ENCODE measurements around the gene CCDC9.

CCDC9 gene

GRCh38 chr19:47239152-47239551 lies 17.2 kb upstream of the CCDC9 start:
- no peak overlapping the region for H3K4me3 ChIP-seq (ENCODE audit: low read depth, low read length)
- TF ChIP-seq, protein P1, sequence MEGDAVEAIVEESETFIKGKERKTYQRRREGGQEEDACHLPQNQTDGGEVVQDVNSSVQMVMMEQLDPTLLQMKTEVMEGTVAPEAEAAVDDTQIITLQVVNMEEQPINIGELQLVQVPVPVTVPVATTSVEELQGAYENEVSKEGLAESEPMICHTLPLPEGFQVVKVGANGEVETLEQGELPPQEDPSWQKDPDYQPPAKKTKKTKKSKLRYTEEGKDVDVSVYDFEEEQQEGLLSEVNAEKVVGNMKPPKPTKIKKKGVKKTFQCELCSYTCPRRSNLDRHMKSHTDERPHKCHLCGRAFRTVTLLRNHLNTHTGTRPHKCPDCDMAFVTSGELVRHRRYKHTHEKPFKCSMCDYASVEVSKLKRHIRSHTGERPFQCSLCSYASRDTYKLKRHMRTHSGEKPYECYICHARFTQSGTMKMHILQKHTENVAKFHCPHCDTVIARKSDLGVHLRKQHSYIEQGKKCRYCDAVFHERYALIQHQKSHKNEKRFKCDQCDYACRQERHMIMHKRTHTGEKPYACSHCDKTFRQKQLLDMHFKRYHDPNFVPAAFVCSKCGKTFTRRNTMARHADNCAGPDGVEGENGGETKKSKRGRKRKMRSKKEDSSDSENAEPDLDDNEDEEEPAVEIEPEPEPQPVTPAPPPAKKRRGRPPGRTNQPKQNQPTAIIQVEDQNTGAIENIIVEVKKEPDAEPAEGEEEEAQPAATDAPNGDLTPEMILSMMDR (IDR thresholded peaks at IDR 0.05; ENCODE audit: borderline replicate concordance, insufficient read depth, low read depth, low read length): no peak

DNA sequence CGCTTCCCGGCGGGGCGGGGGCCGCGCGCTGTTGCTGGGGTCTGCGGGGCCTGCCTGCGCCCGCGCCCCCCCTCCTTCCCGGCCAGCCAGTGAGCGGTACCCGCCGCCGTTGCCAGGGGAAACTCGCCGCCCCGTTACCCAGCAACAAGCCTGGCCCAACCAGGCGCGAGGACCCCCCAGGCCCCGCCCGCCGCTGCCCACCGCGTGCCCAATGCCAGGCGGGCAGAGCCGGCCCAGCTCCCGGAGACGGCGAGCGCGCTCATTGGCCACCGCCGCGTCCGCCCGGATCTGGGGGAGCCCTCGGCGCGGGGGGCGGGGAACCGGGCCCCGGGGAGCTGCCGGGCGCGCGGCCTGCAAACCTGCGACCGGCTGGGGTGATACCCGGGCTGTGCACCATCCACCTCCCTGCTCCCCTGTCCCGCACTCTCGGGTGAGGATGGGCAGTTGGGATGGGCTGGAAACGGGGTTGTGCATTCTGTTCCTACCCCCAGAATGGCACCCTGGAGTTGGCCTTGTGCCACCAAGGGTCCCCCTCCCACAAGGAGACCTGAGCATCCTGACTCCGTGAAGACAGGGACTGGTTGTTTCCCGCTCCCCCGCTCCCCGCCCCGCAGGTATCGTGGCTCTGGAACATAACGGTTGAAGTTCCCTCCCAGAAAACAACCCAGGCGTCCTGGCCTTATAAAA lies 16.6 kb upstream of the CCDC9 start:
- TF ChIP-seq, protein P1 (IDR thresholded peaks at IDR 0.05; ENCODE audit: borderline replicate concordance, insufficient read depth, low read depth, low read length): no peak
- H3K4me3 ChIP-seq (ENCODE audit: low read depth, low read length): no peak overlapping the region

DNA sequence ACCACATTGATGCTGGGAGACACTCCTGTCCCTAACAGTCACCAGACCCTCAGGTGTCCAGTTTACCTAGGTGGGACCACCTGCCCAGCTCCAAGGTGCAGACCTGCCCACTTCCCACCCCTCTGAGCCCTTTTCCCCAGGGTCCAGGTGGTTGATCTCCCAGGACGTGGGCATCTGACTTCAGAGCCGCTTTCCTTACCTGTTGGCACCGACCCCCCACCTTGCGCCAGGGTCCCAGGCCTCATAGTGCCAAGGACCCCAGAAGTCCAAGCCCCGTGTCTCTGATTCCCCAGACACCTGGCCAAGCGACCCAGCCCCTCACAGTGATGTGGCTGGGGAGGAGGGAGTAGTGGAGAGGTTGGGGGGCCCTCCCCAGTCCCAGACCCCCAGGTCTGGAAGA lies 15.8 kb upstream of the CCDC9 start:
- TF ChIP-seq, protein P1 (IDR thresholded peaks at IDR 0.05; ENCODE audit: borderline replicate concordance, insufficient read depth, low read depth, low read length): no peak
- H3K4me3 ChIP-seq (ENCODE audit: low read depth, low read length): no peak overlapping the region

DNA sequence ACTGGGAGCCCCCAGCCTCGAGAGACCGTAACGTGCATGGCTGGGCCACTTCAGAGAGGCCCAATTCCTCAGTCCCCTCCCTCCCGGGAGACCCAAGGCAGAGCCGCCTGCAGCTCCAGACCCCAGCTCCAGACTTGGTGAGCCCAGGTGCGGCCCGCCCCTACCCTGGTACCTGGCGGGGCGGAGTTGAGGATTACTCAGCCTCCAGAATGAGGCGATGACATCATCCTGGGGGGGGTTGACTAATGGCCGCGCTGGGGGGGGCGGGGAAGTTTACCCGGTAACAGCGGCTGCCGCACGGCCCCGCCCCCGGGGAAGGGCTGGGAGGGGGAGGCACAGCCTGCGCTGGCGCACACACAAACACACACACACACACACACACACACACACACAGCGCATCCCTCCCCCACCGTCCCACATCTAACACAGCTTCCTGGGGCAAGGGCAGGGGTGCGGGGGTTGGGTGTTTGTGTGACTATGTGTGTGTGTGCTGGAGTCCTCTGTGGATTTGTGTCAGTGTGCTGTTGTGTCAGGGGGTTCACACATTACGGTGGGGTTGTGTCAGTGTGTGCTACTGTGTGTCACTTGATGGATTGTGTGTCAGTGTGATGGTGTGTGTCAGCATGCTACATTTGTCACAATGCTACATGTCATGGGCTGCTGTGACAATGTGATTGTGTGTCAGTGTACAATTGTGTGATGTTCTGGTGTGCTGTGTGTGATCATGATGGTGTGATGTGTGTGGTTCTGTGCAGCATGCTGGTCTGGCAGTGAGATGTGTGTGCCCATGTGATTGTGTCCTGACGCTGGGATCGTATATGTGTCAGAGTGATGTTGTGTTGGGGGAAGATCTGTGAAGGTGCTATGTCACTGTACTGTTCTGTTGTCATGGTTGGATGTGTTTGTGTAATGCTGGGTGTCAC lies 15.1 kb upstream of the CCDC9 start:
- TF ChIP-seq, protein P1 (IDR thresholded peaks at IDR 0.05; ENCODE audit: borderline replicate concordance, insufficient read depth, low read depth, low read length): no peak
- H3K4me3 ChIP-seq (ENCODE audit: low read depth, low read length): no peak overlapping the region

DNA sequence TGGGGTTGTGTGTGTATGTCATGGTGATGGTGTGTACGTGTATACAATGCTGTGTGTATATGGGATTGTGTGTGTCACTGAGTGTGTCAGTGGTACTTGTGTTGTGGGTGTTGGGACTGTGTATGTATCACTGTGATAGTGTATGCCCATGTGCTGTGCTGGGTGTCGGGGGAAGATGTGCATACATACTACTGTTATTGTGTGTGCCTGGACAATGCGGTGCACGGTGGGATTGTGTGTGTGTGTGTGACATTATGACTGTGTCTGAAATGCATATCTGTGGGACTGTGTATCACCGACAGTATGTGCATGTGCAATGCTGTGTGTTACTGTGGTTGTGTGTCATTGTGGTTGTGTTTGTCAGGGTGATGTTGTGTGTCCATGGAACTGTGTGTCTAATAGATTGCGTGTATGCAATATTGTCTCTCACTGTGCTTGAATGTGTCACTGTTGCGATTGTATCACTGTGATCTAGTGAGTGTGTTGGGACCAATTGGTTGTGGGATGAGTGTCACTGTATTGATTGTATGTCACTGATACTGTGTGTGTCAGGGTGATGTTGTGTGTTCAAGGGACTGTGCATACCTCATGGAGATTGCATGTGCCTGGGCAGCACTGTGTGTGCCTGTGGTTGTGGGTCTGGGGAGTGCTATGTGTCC lies 14.3 kb upstream of the CCDC9 start:
- no peak overlapping the region for H3K4me3 ChIP-seq (ENCODE audit: low read depth, low read length)
- TF ChIP-seq, protein P1 (IDR thresholded peaks at IDR 0.05; ENCODE audit: borderline replicate concordance, insufficient read depth, low read depth, low read length): no peak

GRCh38 chr19:47243364-47243775 lies 13.0 kb upstream of the CCDC9 start:
- H3K4me3 ChIP-seq (ENCODE audit: low read depth, low read length): peak overlapping the region; percentile 27
- TF ChIP-seq, protein P1 (IDR thresholded peaks at IDR 0.05; ENCODE audit: borderline replicate concordance, insufficient read depth, low read depth, low read length): no peak

All from GM12875 (cell line).